ENCODE results near the gene PAK4. TPM values are rescaled to one million over a fixed set of nuclear protein-coding genes. Genes with fewer than 3 reads are reported as not detected.
A peak's percentile ranks its signal among the peaks of the same experiment; 100 is the strongest.
"Not testable (repeated sequence)": the region's sequence is repeated elsewhere in the genome, so short reads cannot be mapped to it uniquely, and the experiment has no call there.

The PAK4 gene
- total RNA-seq, 1 donor from 2014 or later = 52.1 TPM

- no peaks in the 10 kb centered on the region for H3K4me1 Mint-ChIP-seq (ENCODE audit: unreplicated experiment)
- no peaks in the 10 kb centered on the region for H3K36me3 Mint-ChIP-seq
- TF ChIP-seq CTCF (conservative IDR thresholded peaks at IDR 0.05) = no peak
- H3K9me3 Mint-ChIP-seq = no peaks in the 10 kb centered on the region
- H3K27ac Mint-ChIP-seq = no peak overlapping the region
- peaks cover 22% of the 10 kb centered on the region for H3K27me3 Mint-ChIP-seq
- DNase-seq (ENCODE audit: extremely low spot score, unreplicated experiment) = no peak
- no peak overlapping the region for H3K4me3 Mint-ChIP-seq
Measured at GRCh38 chr19:39208175-39208795, 82.7 kb downstream of the PAK4 start.

DNA sequence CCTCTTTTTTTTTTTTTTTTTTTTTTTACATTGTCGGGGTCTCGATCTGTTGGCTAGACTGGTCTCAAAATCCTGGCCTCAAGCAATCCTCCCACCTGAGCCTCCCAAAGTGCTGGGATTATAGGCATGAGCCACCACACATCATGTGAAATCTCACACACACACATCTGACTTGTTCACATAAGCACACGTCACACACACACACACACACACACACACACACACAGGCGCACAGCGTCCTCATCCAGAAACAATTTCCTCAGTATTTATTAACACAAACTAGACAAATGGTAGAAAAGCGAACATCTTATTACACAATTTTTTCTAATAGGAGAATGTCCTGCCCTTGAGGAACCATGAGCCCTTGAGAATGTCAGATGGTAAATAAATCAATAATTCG, 83.6 kb downstream of the PAK4 start:
- Mint-ChIP-seq H3K4me1 (ENCODE audit: unreplicated experiment) (no peaks in the 10 kb centered on the region), H3K9me3 (no peaks in the 10 kb centered on the region), H3K4me3 (no peak overlapping the region), H3K27me3 (peaks cover 20% of the 10 kb centered on the region), H3K36me3 (no peaks in the 10 kb centered on the region), H3K27ac (no peak overlapping the region)
- DNase-seq (ENCODE audit: extremely low spot score, unreplicated experiment) = no peak
- TF ChIP-seq CTCF (conservative IDR thresholded peaks at IDR 0.05) = no peak

GRCh38 chr19:39211731-39212374, 86.3 kb downstream of the PAK4 start:
- no peak overlapping the region for H3K27ac Mint-ChIP-seq
- H3K36me3 Mint-ChIP-seq = no peaks in the 10 kb centered on the region
- no peak for DNase-seq (ENCODE audit: extremely low spot score, unreplicated experiment)
- peaks cover 21% of the 10 kb centered on the region for H3K27me3 Mint-ChIP-seq
- no peaks in the 10 kb centered on the region for H3K4me1 Mint-ChIP-seq (ENCODE audit: unreplicated experiment)
- peaks cover under 1% of the 10 kb centered on the region for H3K9me3 Mint-ChIP-seq
- TF ChIP-seq CTCF (conservative IDR thresholded peaks at IDR 0.05) = no peak
- H3K4me3 Mint-ChIP-seq = no peak overlapping the region

GRCh38 chr19:39212375-39212742, 86.8 kb downstream of the PAK4 start:
- Mint-ChIP-seq H3K4me3 (no peak overlapping the region), H3K36me3 (no peaks in the 10 kb centered on the region), H3K4me1 (ENCODE audit: unreplicated experiment) (no peaks in the 10 kb centered on the region), H3K27ac (no peak overlapping the region), H3K9me3 (peaks cover 5% of the 10 kb centered on the region), H3K27me3 (peaks cover 25% of the 10 kb centered on the region)
- peak; percentile 58 for TF ChIP-seq CTCF (conservative IDR thresholded peaks at IDR 0.05)
- no peak for DNase-seq (ENCODE audit: extremely low spot score, unreplicated experiment)

GRCh38 chr19:39215323-39215722, 89.7 kb downstream of the PAK4 start:
- not testable (repeated sequence) for H3K4me3 Mint-ChIP-seq; H3K36me3 Mint-ChIP-seq; DNase-seq (ENCODE audit: extremely low spot score, unreplicated experiment); H3K27ac Mint-ChIP-seq; H3K9me3 Mint-ChIP-seq; H3K4me1 Mint-ChIP-seq (ENCODE audit: unreplicated experiment)
- peaks cover 21% of the 10 kb centered on the region for H3K27me3 Mint-ChIP-seq

GRCh38 chr19:39217094-39217493, 91.5 kb downstream of the PAK4 start:
- Mint-ChIP-seq H3K27ac (no peak overlapping the region), H3K27me3 (peaks cover 35% of the 10 kb centered on the region), H3K4me3 (no peak overlapping the region), H3K9me3 (peaks cover 6% of the 10 kb centered on the region), H3K36me3 (no peaks in the 10 kb centered on the region), H3K4me1 (ENCODE audit: unreplicated experiment) (no peaks in the 10 kb centered on the region)
- DNase-seq (ENCODE audit: extremely low spot score, unreplicated experiment) = no peak
- TF ChIP-seq CTCF (conservative IDR thresholded peaks at IDR 0.05) = no peak

Data from type B pancreatic cell (in vitro differentiated cells).